ENCODE measurements around the gene CAPN2.

Gene CAPN2

GRCh38 chr1:223824712-223825111 lies 112.4 kb downstream of the CAPN2 start:
- no peak for DNase-seq

All from anterior cingulate cortex (tissue), 58 donors.